Left ventricle myocardium inferior (tissue), 1 donor: ENCODE results near the gene ENKUR. TPM values are rescaled to one million over a fixed set of nuclear protein-coding genes. Genes with fewer than 3 reads are reported as not detected.

Source experiments
- DNase-seq: peaks from one replicate; pipeline ENCODE4 v3.0.0-alpha.2; 2020
- H3K27ac ChIP-seq: fragments of 200-600 bp; replicated peaks from 2 replicates; pipeline ENCODE4 v1.8.0; 2021
- H3K27me3 ChIP-seq: fragments of 200-600 bp; 2 replicates; pipeline ENCODE4 v1.8.0; 2021; ENCODE audit warnings: low read depth
- H3K36me3 ChIP-seq: fragments of 200-600 bp; 2 replicates; pipeline ENCODE4 v1.8.0; 2021
- H3K4me1 ChIP-seq: fragments of 200-600 bp; 2 replicates; pipeline ENCODE4 v1.8.0; 2021
- H3K4me3 ChIP-seq: fragments of 200-600 bp; 2 replicates; pipeline ENCODE4 v1.8.0; 2021; ENCODE audit warnings: mild to moderate bottlenecking, moderate library complexity
- H3K9me3 ChIP-seq: fragments of 200-600 bp; replicated peaks from 2 replicates; pipeline ENCODE4 v1.8.0; 2021
- CTCF ChIP-seq: fragments of 200-600 bp; IDR thresholded peaks from 2 replicates; pipeline ENCODE4 v1.8.0; 2021; ENCODE audit warnings: antibody characterized with exemption, mild to moderate bottlenecking, borderline replicate concordance
- intact Hi-C: fragments of 100-400 bp; cut with micrococcal nuclease; formaldehyde crosslinking; loops from one replicate; pipeline ENCODE4 v1.11.0; 2022
- total RNA-seq: library from RNA; stranded (reverse); fragmentation: NEBNext Ultra II Directional; extraction: Animal tissue kit (Norgen Biotek cat#: 25700); gene quantifications from one replicate; pipeline ENCODE4 v1.2.1, GENCODE V29; 2021
- donor health status: DM: no; HTN: yes; CAD: no; lungs with severe emphysema.

Gene ENKUR
- total RNA-seq, 1 donor from 2014 or later, result not detected

DNA sequence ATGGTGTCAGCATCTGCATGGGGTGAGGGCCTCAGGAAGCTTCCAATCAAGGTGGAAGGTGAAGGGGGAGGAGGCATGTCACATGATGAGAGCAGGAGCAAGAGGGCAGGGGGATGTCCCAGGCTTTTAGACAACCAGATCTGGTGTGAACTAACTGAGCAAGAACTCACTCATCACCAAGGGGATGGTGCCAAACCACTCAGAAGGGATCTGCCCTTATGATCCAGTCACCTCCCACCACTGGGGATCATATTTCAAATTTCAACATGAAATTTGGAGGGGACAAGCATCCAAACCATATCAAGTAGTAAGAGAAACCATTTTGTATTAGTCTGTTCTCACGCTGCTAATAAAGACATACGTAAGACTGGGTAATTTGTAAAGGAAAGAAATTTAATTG, 34.0 kb upstream of the ENKUR start:
- Histone ChIP-seq H3K9me3 (no peaks in the 10 kb centered on the region), H3K36me3 (no peaks in the 10 kb centered on the region), H3K4me1 (peaks cover 12% of the 10 kb centered on the region), H3K4me3 (no peak overlapping the region), H3K27me3 (no peaks in the 10 kb centered on the region), H3K27ac (no peak overlapping the region)
- DNase-seq, result no peak
- TF ChIP-seq CTCF, result no peak
- intact Hi-C loops, result no loop called here

- no peak overlapping the region for H3K27ac ChIP-seq
- intact Hi-C loops, result no loop called here
Observed at GRCh38 chr10:25048450-25048849, 32.5 kb upstream of the ENKUR start.

DNA sequence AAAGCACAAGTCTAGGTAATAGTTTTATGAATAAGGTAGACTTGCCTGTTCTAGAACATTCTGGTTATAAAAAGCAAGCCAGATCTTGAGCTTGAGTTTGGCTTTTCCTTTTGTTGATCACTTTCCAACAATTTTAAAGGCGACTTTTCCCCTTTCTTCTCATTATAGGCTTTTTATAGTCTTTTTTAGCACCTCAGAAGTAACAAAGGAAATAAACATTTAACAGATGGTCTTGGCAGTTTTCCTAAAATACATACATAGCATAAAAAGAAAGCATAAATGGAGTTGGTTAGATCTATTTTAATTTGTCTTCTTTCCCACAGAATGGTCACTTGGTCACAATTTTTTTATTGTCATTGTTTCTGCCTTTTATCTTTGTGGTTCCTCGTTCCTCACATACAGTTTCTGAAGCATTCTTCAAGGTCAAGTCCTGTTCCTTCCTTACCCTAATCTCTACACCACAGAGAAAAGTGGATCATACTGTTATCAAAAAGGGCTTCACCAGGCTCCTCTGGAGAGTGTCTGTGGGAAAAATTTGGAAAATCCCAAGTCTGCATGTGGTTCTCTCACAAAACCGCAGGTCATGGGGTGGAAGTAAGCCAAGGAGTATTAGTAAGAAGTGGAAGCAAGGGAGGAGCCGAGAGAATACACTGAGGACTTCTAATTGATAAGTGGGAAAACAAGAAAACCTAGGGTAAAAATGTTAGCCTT, 31.8 kb upstream of the ENKUR start:
- no peak overlapping the region for H3K27ac ChIP-seq
- no peak for DNase-seq

More at GRCh38 chr10:25048450-25048849, 32.5 kb upstream of the ENKUR start:
- no peak overlapping the region for H3K4me3 ChIP-seq
- no peaks in the 10 kb centered on the region for H3K36me3 ChIP-seq
- no peak for TF ChIP-seq CTCF
- H3K9me3 ChIP-seq, result no peaks in the 10 kb centered on the region
- no peak for DNase-seq
- H3K27me3 ChIP-seq, result peaks cover 5% of the 10 kb centered on the region
- peaks cover 12% of the 10 kb centered on the region for H3K4me1 ChIP-seq

DNA sequence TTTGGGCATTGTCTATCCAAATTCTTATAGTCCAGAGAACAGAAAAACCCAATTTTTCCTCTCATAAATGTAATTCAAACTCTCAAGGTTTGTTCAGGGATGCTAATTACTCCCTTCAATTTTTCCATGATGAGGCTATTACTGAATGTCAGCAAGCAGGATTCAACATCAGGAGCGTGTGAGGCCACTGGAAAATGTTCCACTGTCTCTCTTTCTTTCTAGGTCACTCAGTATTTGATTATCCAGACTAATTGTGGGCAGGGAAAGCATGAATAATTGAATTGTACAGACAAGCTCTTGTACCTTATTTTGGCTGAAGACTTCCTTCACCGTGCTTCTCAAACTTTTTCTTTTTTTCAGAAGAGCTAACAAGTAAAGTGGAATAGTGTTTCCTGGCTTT, 31.1 kb upstream of the ENKUR start:
- Histone ChIP-seq H3K27me3 (peaks cover 5% of the 10 kb centered on the region), H3K27ac (no peak overlapping the region), H3K36me3 (no peaks in the 10 kb centered on the region), H3K9me3 (no peaks in the 10 kb centered on the region), H3K4me1 (peaks cover 12% of the 10 kb centered on the region), H3K4me3 (no peak overlapping the region)
- intact Hi-C loops, result no loop called here
- TF ChIP-seq CTCF, result no peak
- no peak for DNase-seq

More for the DNA sequence above, 31.8 kb upstream of the ENKUR start:
- Histone ChIP-seq H3K27me3 (peaks cover 5% of the 10 kb centered on the region), H3K4me3 (no peak overlapping the region), H3K36me3 (no peaks in the 10 kb centered on the region), H3K4me1 (peaks cover 12% of the 10 kb centered on the region), H3K9me3 (no peaks in the 10 kb centered on the region)
- TF ChIP-seq CTCF, result no peak
- intact Hi-C loops, result no loop called here

DNA sequence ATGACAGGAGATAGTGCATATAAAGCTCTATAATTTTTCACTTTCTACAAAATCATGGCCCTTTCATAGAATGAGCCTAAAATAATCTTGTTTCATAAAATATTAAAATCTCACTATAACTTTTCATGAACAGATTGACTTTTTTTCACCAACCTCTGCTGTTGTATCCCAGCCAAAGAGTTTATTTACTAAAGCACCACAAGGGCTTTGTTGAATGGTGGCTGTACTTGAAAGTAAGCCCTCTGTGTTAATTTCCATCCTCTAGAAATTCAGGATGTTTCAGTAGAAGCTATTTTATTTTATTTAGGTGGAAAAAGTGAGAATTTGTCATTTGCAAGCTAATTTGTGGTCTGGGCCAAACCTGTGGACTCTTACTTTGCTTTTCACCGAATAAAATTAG, 30.7 kb upstream of the ENKUR start:
- intact Hi-C loops, result no loop called here

More for the DNA sequence above, 30.7 kb upstream of the ENKUR start:
- Histone ChIP-seq H3K4me3 (no peak overlapping the region), H3K27ac (no peak overlapping the region), H3K9me3 (no peaks in the 10 kb centered on the region), H3K27me3 (peaks cover 5% of the 10 kb centered on the region), H3K4me1 (peaks cover 12% of the 10 kb centered on the region), H3K36me3 (no peaks in the 10 kb centered on the region)
- no peak for TF ChIP-seq CTCF
- no peak for DNase-seq
